ENCODE results near the gene FILIP1L. TPM values are rescaled to one million over a fixed set of nuclear protein-coding genes. Genes with fewer than 3 reads are reported as not detected.

The FILIP1L gene
- total RNA-seq, 2 experiments from 2014 or later, result not detected

DNA sequence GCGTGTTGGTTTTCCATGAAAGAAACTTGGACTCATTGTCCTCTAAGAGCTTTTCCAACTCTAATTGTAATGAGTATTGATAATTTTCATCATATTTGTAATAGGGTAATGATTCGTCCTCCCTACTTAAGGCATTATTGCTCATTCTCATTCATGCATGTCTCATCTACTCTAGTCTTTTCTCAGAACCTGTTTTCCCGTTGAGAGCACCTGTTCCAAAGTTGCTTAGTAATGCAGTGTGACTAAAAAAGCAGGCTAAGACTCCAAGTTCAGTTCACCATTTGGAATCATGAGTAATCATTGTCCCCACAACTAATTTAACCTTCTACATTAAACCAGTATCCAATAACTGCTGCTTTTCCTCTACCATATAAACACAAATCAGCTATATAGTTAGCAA, 84.0 kb downstream of the FILIP1L start:
- Histone ChIP-seq H4K20me1 (ENCODE audit: insufficient read depth, low read length) (no peaks in the 10 kb centered on the region), H2AFZ (ENCODE audit: low read length) (no peak overlapping the region), H3K4me3 (ENCODE audit: low read depth, low read length, poor library complexity, severe bottlenecking) (no peak overlapping the region), H3K36me3 (ENCODE audit: insufficient read depth, low read length) (no peaks in the 10 kb centered on the region), H3K9me3 (ENCODE audit: low read length) (no peaks in the 10 kb centered on the region), H3K9me2 (ENCODE audit: insufficient read depth, low read length) (no peaks in the 10 kb centered on the region), H3K4me2 (ENCODE audit: low read length) (no peak overlapping the region), H3K4me1 (ENCODE audit: insufficient read depth, low read length, poor library complexity, severe bottlenecking) (no peaks in the 10 kb centered on the region), H3K27ac (ENCODE audit: low read depth, low read length, poor library complexity, severe bottlenecking) (no peak overlapping the region), H3K79me2 (ENCODE audit: insufficient read depth, low read depth, low read length) (no peaks in the 10 kb centered on the region)
- CTCF ChIA-PET (ENCODE audit: unreplicated experiment), result no interaction called here
- no TSS peak for BruUV-seq (replicated peaks)
- TF ChIP-seq, protein P1, sequence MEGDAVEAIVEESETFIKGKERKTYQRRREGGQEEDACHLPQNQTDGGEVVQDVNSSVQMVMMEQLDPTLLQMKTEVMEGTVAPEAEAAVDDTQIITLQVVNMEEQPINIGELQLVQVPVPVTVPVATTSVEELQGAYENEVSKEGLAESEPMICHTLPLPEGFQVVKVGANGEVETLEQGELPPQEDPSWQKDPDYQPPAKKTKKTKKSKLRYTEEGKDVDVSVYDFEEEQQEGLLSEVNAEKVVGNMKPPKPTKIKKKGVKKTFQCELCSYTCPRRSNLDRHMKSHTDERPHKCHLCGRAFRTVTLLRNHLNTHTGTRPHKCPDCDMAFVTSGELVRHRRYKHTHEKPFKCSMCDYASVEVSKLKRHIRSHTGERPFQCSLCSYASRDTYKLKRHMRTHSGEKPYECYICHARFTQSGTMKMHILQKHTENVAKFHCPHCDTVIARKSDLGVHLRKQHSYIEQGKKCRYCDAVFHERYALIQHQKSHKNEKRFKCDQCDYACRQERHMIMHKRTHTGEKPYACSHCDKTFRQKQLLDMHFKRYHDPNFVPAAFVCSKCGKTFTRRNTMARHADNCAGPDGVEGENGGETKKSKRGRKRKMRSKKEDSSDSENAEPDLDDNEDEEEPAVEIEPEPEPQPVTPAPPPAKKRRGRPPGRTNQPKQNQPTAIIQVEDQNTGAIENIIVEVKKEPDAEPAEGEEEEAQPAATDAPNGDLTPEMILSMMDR (conservative IDR thresholded peaks at IDR 0.05; ENCODE audit: low read length), result no peak
- no peak for TF ChIP-seq EZH2phosphoT487 (IDR thresholded peaks at IDR 0.05; ENCODE audit: borderline replicate concordance, low read depth, low read length)
- intact Hi-C loops (cut with micrococcal nuclease; ENCODE audit: unreplicated experiment), result no loop called here
- DNase-seq (ENCODE audit: low spot score), result no peak
- POLR2A ChIA-PET, result no interaction called here

DNA sequence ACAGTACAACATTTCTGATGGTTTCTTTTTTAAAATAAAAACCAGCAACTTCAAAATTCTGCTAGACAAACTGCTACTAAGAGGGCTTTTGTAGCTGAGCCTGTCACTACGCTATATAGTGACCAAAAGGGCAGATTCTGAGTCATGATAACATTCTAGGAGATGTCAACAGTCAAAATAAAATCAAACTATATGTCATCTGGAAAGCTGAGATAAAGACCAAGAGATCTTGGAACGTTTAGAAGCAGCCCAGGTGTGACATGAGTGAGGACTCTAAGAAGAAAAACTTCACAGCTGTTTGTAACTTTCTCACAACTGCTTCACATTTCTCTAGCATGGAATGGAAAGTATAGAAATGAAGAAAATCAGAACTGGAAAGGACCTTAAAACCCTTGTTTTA, 84.6 kb downstream of the FILIP1L start:
- Histone ChIP-seq H3K9me3 (ENCODE audit: low read length) (no peaks in the 10 kb centered on the region), H3K79me2 (ENCODE audit: insufficient read depth, low read depth, low read length) (no peaks in the 10 kb centered on the region), H3K4me1 (ENCODE audit: insufficient read depth, low read length, poor library complexity, severe bottlenecking) (no peaks in the 10 kb centered on the region), H3K4me2 (ENCODE audit: low read length) (no peak overlapping the region), H3K4me3 (ENCODE audit: low read depth, low read length, poor library complexity, severe bottlenecking) (no peak overlapping the region), H3K36me3 (ENCODE audit: insufficient read depth, low read length) (no peaks in the 10 kb centered on the region), H4K20me1 (ENCODE audit: insufficient read depth, low read length) (no peaks in the 10 kb centered on the region), H3K27ac (ENCODE audit: low read depth, low read length, poor library complexity, severe bottlenecking) (no peak overlapping the region), H3K9me2 (ENCODE audit: insufficient read depth, low read length) (no peaks in the 10 kb centered on the region), H2AFZ (ENCODE audit: low read length) (no peak overlapping the region)
- no peak for DNase-seq (ENCODE audit: low spot score)
- ChIA-PET CTCF (ENCODE audit: unreplicated experiment) (no interaction called here), POLR2A (interaction anchor here (0.5 to 1.5 kb wide), 7 partner anchors 11 to 420 kb away, joined by 3 to 5 read pairs (median 3); no protein-coding TSS in a partner anchor)
- intact Hi-C loops (cut with micrococcal nuclease; ENCODE audit: unreplicated experiment), result no loop called here
- TF ChIP-seq, protein P1 (conservative IDR thresholded peaks at IDR 0.05; ENCODE audit: low read length), result no peak
- TF ChIP-seq EZH2phosphoT487 (IDR thresholded peaks at IDR 0.05; ENCODE audit: borderline replicate concordance, low read depth, low read length), result no peak
- no TSS peak for BruUV-seq (replicated peaks)

DNA sequence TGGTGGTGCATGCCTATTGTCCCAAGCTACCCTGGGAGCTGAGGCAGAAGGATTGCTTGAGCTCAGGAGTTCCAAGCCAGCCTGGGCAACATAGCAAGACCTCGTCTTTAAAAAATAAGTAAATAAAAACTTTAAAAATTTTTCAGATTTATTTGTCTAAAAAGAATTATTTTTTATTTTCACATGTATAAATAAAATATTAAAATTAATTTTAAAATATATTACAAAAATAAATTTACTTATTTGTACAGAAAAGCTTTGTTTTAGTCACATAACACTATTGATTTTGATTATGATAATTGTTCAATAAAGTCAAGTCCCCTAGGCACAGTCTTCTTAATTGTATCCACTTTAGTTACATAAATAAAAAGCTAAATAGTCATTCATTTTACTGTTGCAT, 85.2 kb downstream of the FILIP1L start:
- CTCF ChIA-PET (ENCODE audit: unreplicated experiment), result no interaction called here
- POLR2A ChIA-PET, result interaction anchor here (0.6 to 1.5 kb wide), 7 partner anchors 9 to 305 kb away, joined by 3 to 5 read pairs (median 3); no protein-coding TSS in a partner anchor

More for the DNA sequence above, 85.2 kb downstream of the FILIP1L start:
- BruUV-seq (replicated peaks), result no TSS peak
- no peaks in the 10 kb centered on the region for H3K79me2 ChIP-seq (ENCODE audit: insufficient read depth, low read depth, low read length)
- no peaks in the 10 kb centered on the region for H3K36me3 ChIP-seq (ENCODE audit: insufficient read depth, low read length)
- TF ChIP-seq, protein P1 (conservative IDR thresholded peaks at IDR 0.05; ENCODE audit: low read length), result no peak
- TF ChIP-seq EZH2phosphoT487 (IDR thresholded peaks at IDR 0.05; ENCODE audit: borderline replicate concordance, low read depth, low read length), result no peak
- H3K9me3 ChIP-seq (ENCODE audit: low read length), result no peaks in the 10 kb centered on the region
- no peaks in the 10 kb centered on the region for H3K4me1 ChIP-seq (ENCODE audit: insufficient read depth, low read length, poor library complexity, severe bottlenecking)
- intact Hi-C loops (cut with micrococcal nuclease; ENCODE audit: unreplicated experiment), result no loop called here
- no peak overlapping the region for H3K27ac ChIP-seq (ENCODE audit: low read depth, low read length, poor library complexity, severe bottlenecking)
- H3K9me2 ChIP-seq (ENCODE audit: insufficient read depth, low read length), result no peaks in the 10 kb centered on the region
- H3K4me2 ChIP-seq (ENCODE audit: low read length), result no peak overlapping the region
- no peak overlapping the region for H2AFZ ChIP-seq (ENCODE audit: low read length)
- no peaks in the 10 kb centered on the region for H4K20me1 ChIP-seq (ENCODE audit: insufficient read depth, low read length)
- DNase-seq (ENCODE audit: low spot score), result no peak
- H3K4me3 ChIP-seq (ENCODE audit: low read depth, low read length, poor library complexity, severe bottlenecking), result no peak overlapping the region
